ENCODE data around the gene LEMD1.
"Not testable (repeated sequence)": the region's sequence is repeated elsewhere in the genome, so short reads cannot be mapped to it uniquely, and the experiment has no call there.

Gene LEMD1

GRCh38 chr1:205398586-205398985 lies 23.3 kb downstream of the LEMD1 start:
- ChIA-PET POLR2A (ENCODE audit: low non-redundant PET) (no interaction called here), CTCF (interaction anchor here (0.7 to 4.5 kb wide), 5 partner anchors 28 to 281 kb away, joined by 3 to 94 read pairs (median 4); no protein-coding TSS in a partner anchor)
- no peak overlapping the region for H3K27ac ChIP-seq
- TF ChIP-seq CTCF (conservative IDR thresholded peaks at IDR 0.05; ENCODE audit: low read depth) = no peak
- no peak for DNase-seq (ENCODE audit: low spot score)

DNA sequence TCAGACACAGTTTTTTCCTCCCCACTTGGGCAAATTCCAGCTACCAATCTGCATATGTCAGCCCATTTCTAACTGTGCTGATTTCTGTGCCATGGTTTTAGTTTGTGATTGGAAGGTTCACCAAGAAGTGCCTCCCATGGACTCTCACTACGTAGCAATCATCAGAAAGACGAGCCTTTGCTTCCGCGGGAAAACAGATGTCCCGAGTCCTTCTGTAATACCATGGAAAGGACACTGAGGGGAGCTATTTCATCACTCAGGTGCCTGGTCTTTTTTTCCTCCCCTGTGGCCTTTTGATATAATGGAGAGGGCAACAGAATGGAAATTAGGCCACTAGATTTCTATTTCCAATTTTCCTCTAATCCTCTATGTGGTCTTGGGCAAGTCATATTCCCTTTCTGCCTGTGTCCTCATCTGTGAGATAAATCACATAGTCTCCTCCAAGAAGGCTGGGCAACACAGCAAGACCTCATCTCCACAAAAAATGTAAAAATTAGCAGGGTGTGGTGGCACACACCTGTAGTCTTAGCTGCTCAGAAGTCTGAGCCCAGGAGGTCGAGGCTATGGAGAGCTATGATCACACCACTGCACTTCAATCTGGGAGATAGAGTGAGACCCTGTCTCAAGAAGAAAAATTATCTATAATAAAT lies 24.8 kb downstream of the LEMD1 start:
- POLR2A ChIA-PET (ENCODE audit: low non-redundant PET) = no interaction called here
- TF ChIP-seq CTCF (conservative IDR thresholded peaks at IDR 0.05; ENCODE audit: low read depth) = peak; percentile 74
- CTCF ChIA-PET = interaction anchor here (0.6 to 4.5 kb wide), 31 partner anchors 10 to 1958 kb away, joined by 3 to 94 read pairs (median 4); partner anchors contain the start of gene CDK18
- no peak overlapping the region for H3K27ac ChIP-seq
- DNase-seq (ENCODE audit: low spot score) = peak; percentile 87

DNA sequence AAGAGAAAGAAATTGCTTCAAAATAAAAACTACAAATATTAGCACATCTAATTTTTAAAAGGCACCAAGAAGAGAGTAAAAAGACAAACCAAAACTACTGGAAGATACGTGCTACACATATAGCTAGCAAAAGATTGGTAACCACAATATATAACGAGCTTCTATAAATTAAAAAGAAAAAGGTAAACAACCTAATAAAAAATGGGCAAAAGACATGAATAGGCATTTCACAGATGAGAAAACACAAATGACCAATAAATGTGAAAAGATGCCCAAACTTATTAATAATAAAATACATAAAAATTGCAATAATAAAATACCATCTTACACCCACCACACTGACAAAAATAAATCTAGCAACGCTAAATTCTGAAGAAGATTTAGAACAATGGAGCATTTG lies 26.2 kb downstream of the LEMD1 start:
- DNase-seq (ENCODE audit: low spot score) = no peak
- CTCF ChIA-PET = interaction anchor here (0.5 to 4.5 kb wide), 8 partner anchors 91 to 343 kb away, joined by 3 to 94 read pairs (median 4); no protein-coding TSS in a partner anchor
- no peak overlapping the region for H3K27ac ChIP-seq
- POLR2A ChIA-PET (ENCODE audit: low non-redundant PET) = no interaction called here
- no peak for TF ChIP-seq CTCF (conservative IDR thresholded peaks at IDR 0.05; ENCODE audit: low read depth)

- DNase-seq (ENCODE audit: low spot score) = no peak
- POLR2A ChIA-PET (ENCODE audit: low non-redundant PET) = no interaction called here
- CTCF ChIA-PET = interaction anchor here (1.0 to 1.1 kb wide), 2 partner anchors 39 to 93 kb away, joined by 3 to 4 read pairs; no protein-coding TSS in a partner anchor
- no peak overlapping the region for H3K27ac ChIP-seq
- no peak for TF ChIP-seq CTCF (conservative IDR thresholded peaks at IDR 0.05; ENCODE audit: low read depth)
Measured at GRCh38 chr1:205392650-205393049, 29.2 kb downstream of the LEMD1 start.

DNA sequence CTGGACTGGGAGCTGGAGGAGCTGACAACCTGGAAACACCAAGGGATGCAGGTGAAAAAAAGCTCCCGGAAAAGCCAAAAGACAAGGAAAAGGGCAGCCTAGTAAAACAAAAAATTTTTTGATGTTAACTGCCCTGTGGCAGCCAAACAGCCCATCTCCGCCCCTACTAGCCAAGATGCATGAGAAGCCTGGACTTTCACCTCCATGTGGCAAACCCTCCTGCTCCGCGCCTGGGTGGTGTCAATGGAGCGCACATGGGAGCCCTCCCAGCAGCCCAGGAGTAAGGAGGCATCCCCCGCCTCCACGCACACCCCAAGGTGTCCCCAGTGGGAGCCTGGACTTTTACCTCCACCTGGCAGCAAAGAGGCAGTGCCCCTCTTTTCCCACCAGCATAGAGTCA lies 30.5 kb downstream of the LEMD1 start:
- H3K27ac ChIP-seq = no peak overlapping the region
- no peak for DNase-seq (ENCODE audit: low spot score)
- ChIA-PET CTCF (interaction anchor here (0.6 to 2.1 kb wide), 6 partner anchors 32 to 580 kb away, joined by 3 to 9 read pairs (median 4); no protein-coding TSS in a partner anchor), POLR2A (ENCODE audit: low non-redundant PET) (no interaction called here)
- no peak for TF ChIP-seq CTCF (conservative IDR thresholded peaks at IDR 0.05; ENCODE audit: low read depth)

- ChIA-PET POLR2A (ENCODE audit: low non-redundant PET) (no interaction called here), CTCF (interaction anchor here (0.9 to 2.9 kb wide), 4 partner anchors 9 to 98 kb away, joined by 3 to 11 read pairs (median 10); no protein-coding TSS in a partner anchor)
- DNase-seq (ENCODE audit: low spot score) = no peak
- no peak for TF ChIP-seq CTCF (conservative IDR thresholded peaks at IDR 0.05; ENCODE audit: low read depth)
- no peak overlapping the region for H3K27ac ChIP-seq
Measured at GRCh38 chr1:205387845-205388244, 34.0 kb downstream of the LEMD1 start.

DNA sequence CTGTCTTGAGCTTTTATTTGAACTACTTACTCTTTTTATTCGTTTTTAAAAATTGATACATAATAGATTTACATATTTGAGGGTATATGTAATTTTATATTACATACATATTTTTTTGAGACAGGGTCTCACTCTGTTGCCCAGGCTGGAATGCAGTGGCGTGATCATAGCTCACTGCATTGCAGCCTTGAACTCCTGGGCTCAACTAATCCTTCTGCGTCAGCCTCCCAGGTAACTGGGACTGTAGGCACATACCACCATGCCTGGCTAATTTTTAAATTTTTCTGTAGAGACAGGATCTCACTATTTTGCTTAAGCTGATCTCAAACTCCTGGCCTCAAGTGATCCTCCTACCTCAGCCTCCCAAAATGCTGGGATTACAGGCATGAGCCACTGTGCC lies 38.9 kb downstream of the LEMD1 start:
- POLR2A ChIA-PET (ENCODE audit: low non-redundant PET); DNase-seq (ENCODE audit: low spot score); H3K27ac ChIP-seq: not testable (repeated sequence)
- CTCF ChIA-PET = interaction anchor here (0.6 to 2.2 kb wide), 5 partner anchors 14 to 725 kb away, joined by 3 to 8 read pairs (median 5); no protein-coding TSS in a partner anchor

Data from RWPE1 (cell line).